Stimulated activated naive CD8-positive, alpha-beta T cell treated with anti-CD3 and anti-CD28 coated beads, Interleukin-15, Interleukin-2, amounts not matched to agents 100 U/mL and 50 U/mL, for 24 hours (primary cell): ENCODE measurements around the gene CPD.
"Not testable (repeated sequence)": the region's sequence is repeated elsewhere in the genome, so short reads cannot be mapped to it uniquely, and the experiment has no call there.

Source experiments
- ATAC-seq: fragments of 150-1000 bp; cut with Tn5 transposase; one replicate; pipeline ENCODE4 v1.10.0; 2021
- DNase-seq: peaks from one replicate; pipeline ENCODE4 v3.0.0; 2021

The CPD gene

DNA sequence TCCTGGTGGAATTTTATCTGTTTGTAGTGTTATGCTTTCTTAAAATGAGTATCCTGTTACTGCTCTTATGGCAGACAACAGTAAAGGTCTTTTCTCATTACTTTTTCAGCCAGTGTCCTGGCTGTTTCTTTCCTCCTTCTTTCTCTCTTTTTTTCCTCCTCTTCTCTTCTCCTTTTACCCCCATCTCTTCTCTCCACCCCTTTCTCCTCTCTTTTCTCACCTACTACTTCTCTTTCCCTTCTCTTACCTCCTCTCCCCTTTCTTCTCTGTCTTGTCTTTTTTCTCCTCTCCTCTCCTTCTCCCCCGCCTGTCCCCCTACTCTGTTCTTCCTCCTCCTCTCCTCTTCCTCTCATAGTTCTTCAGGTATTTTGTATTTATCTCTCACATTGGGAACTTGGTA lies 48.9 kb downstream of the CPD start:
- DNase-seq, result no peak
- no peak for ATAC-seq

DNA sequence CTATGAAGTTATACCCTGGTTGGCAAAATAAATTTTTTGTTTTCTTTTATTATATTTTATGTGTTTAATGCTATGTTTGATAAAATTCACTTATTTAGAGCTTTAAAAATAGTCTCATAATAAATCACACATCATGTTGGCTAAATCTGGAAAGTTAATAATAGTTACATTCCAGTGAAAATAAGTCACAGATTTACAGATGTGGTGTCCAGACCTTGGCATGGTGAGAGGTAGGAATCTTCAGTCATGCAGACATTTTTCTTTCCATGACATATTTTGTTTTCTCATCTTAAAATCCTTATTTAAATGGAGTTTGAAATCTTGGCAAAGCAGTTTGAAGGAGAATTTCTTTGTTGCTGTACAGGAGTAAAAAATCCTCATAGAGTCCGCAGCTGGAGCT lies 50.4 kb downstream of the CPD start:
- DNase-seq, result no peak
- ATAC-seq, result no peak

DNA sequence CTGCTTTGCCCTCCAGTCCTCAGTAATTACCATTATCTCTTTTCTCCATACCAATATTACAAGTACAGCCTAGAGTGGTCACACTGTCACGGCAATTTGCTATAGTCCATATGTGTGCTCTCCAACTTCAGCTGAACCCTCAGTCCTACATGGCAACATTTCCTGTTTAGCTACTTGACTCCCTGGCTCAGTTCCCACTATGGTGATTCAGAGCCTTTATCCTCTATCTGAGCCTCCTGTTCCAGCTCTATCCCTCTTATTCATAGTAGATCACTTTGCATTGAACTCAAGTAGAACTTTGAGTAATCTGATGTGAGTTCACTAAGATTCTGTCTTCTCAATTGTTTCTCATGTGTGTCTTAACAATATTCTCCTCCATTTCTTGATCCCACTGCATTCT lies 54.8 kb downstream of the CPD start:
- ATAC-seq (no peak), DNase-seq (no peak)

DNA sequence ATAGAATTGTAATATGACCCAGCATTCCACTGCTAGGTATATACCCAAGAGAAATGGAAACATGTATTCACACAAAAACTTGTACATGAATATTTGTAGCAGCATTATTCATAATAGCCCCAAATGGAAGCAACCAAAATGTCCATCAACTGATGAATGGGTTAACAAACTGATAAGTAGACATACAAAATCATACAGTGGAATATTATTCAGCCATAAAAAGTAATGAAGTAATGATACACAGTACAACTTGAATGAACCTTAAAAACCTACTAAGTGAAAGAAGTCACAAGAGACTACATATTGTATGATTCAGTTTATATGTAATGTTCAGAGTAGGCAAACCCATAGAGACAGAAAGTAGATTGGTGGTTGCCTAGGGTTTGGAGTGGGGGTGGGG lies 58.0 kb downstream of the CPD start:
- DNase-seq, result no peak
- no peak for ATAC-seq

DNA sequence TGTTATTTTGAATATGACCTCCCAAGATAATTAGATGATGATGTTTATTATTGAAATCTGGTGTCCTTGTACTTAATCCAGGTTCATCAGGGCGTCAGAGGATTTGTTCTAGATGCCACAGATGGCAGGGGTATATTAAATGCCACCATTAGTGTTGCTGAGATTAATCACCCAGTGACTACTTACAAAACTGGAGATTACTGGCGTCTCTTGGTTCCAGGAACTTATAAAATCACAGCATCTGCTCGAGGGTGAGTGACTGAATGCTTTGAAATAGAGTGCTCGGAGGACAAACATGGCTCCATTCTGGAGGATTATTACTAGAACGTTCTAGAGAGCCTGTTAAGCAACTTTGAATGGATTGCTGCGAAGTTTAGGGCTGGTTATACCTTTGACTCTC lies 65.0 kb downstream of the CPD start:
- no peak for DNase-seq
- ATAC-seq, result no peak

DNA sequence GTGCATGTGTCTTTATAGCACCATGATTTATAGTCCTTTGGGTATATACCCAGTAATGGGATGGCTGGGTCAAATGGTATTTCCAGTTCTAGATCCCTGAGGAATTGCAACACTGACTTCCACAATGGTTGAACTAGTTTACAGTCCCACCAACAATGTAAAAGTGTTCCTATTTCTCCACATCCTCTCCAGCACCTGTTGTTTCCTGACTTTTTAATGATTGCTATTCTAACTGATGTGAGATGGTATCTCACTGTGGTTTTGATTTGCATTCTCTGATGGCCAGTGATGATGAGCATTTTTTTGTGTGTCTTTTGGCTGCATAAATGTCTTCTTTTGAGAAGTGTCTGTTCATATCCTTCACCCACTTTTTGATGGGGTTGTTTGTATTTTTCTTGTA lies 67.9 kb downstream of the CPD start:
- not testable (repeated sequence) for DNase-seq, ATAC-seq

DNA sequence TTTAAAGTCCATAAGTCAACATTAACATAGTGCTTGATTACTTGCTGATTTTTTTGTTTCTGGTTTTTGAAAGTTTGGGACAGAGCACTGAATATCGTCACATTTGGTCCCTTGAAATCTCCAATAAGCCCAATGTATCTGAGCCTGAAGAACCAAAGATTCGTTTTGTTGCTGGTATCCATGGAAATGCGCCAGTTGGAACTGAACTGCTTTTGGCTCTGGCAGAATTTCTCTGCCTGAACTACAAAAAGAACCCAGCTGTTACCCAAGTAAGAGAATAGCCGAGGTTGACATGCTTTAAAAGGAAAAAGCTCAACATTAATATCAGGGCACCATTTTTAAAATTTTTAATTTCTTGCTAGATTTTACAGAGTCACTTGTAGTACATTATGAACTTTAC lies 70.8 kb downstream of the CPD start:
- ATAC-seq, result no peak
- DNase-seq, result no peak

DNA sequence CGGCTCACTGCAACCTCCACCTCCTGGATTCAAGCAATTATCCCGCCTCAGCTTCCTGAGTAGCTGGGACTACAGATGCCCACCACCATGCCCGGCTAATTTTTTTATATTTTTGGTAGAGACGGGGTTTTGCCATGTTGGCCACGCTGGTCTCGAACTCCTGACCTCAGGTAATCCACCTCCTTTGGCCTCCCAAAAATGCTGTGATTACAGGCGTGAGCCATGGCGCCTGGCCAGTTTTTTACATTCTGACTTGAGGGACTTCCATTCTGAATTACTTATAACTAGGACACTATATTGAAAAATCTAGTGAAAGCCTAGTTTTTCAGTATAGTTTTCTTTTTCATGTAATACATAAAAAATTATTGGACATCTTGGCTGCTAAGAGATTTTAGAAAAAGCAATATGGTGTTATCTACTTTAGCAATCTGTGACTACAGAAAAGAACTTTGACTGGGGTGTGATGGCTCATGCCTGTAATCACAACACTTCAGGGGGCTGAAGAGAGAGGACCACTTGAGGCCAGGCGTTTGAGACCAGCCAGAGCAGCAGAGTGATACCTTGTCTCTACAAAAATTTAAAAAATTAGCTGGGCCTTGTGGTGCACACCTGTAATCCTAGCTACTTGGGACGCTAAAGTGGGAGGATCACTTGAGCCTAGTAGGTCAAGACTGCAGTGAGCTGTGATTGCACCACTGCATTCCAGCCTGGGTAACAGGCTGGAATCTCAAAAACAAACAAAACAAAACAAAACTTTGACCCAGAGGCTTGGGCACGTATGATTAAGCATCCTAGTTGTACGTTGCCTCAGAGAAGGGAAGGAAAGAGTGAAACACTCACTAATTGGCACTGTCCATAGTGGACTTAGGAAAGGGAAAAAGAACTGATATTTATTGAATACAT lies 71.6 kb downstream of the CPD start:
- no peak for DNase-seq

DNA sequence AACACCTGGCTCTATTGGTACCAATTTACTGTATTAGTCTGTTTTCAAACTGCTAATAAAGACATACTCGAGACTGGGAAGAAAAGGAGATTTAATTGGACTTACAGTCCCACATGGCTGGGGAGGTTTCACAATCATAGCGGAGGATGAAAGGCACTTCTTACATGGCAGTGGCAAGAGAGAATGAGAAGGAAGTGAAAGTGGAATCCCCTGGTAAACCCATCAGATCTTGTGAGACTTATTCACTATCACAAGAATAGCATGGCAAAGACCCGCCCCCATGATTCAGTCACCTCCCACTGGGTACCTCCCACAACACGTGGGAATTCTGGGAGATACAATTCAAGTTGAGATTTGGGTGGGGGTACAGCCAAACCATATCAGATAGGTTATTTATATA lies 75.9 kb downstream of the CPD start:
- ATAC-seq (no peak), DNase-seq (no peak)

More for the DNA sequence above, 71.6 kb downstream of the CPD start:
- ATAC-seq, result no peak

DNA sequence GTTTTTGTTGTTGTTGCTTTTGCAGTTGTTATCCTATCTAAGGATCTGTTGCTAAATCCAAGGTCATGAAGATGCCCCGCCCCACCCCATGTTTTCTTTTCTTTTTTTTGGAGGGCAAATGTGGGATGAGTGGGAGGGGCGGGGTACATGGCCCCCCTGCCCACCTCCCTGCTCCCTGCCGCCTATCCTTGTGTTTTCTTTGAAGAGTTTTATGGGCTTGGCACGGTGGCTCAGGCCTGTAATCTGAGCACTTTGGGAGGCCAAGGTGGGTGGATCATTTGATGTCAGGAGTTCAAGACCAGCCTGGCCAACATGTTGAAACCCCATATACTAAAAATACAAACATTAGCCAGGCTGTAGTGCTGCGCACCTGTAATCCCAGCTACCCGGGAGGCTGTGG lies 79.6 kb downstream of the CPD start:
- no peak for ATAC-seq
- DNase-seq, result no peak

DNA sequence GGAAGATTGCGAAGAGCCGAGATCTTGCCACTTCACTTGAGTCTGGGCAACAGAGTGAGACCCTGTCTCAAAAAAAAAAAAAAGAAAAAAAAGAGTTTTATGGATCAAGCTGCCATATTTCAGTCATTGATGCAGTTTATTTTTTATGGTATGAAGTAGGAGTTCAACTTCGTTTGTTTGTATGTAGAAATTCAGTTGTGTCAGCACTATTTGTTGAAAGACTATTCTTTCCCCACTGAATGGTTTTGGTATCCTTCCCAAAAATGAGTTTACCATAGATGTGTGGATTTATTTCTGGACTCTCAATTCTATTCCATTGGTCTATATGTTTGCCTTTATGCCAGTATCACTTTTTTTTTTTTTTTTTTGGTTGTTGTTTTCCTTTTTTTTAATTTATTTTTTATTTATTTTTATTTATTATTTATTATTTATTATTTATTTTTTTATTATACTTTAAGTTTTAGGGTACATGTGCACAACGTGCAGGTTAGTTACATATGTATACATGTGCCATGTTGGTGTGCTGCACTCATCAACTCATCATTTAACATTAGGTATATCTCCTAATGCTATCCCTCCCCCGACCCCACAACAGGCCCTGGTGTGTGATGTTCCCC lies 80.2 kb downstream of the CPD start:
- not testable (repeated sequence) for DNase-seq, ATAC-seq

DNA sequence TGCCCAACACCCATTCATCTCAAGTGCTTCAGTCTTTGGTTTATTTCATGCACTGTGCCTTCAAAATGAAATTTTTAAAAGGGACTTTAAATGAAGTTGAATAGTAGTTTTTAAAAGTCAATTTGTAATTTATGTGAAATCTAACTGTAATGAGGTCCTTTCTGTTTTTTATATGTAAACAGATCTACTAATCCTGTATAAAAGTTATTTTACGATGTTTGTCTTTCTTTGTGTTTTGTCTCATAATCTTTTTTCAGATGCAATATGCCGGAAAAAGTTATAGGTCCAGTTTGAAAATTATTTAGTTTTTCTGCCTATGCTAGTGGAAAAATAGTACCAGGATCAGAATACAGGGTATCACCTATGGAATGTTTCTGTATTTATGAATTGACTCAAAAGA lies 89.7 kb downstream of the CPD start:
- DNase-seq, result no peak
- no peak for ATAC-seq

DNA sequence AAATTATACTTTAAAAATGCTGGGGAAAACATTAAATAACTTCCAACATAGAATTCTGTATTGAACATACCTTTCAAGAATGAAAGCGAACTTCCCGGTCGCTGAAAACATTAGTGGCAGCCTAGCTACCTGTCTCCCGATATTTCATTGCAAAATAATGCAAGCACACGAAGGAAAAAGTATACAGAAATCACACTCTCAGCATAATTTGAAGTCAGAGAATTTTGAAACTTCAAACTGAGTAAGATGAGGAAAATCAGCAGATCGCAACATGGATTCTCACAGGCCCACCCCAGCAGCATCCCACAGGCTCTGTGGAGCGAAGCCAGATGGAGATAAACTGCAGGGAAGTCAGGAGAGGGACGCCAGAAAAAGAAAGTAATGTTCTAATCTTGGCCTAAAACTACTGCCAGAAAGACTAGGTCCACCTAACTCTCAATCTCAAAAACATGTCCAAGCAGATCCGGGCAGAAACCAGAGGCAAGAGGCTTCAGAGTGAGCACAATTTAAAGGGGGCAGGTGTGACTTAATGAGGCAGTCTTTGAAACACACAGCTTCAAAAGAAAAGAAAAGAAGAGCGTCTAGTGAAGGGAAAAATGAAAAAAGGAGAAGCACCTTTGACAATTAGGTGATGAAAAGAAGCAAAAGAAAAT lies 93.6 kb downstream of the CPD start:
- DNase-seq (no peak), ATAC-seq (no peak)

DNA sequence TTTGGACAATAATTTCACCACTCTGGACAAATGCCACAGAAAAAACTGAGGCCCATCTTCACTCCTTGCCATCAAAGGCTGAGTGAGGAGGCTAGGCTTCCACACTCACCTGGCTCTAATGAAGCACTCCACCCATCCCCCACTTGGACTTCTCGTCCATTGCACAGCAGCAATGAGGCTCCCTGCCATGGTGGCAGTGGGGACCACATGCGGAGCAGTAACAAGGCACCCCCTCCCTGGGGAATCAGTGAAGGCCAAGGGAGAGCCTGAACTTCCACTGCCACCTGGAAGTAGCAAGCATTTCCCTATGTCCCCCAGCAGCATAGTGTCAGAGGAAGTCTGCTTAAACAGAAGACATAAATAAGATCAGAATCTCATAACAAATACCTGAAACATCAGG lies 96.5 kb downstream of the CPD start:
- DNase-seq, result no peak
- ATAC-seq, result no peak

DNA sequence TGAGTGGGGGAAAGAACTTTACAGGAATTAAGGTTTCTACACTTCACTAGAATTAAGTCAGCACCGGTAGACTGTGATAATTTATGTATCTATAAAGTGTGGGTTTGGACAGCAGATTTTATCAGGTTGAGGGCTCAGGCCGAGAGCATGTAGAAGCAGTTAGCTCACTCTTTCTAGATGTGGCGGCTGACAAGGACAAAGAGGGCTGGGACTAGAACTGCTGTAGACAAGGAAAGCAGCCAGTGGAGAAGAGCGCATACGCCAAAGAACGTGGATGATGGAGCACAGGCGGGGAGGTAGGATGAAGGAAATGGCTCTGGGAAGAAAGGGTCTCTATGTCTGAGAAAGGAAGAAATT lies 98.0 kb downstream of the CPD start:
- ATAC-seq (peak; percentile 16), DNase-seq (peak; percentile 31)

DNA sequence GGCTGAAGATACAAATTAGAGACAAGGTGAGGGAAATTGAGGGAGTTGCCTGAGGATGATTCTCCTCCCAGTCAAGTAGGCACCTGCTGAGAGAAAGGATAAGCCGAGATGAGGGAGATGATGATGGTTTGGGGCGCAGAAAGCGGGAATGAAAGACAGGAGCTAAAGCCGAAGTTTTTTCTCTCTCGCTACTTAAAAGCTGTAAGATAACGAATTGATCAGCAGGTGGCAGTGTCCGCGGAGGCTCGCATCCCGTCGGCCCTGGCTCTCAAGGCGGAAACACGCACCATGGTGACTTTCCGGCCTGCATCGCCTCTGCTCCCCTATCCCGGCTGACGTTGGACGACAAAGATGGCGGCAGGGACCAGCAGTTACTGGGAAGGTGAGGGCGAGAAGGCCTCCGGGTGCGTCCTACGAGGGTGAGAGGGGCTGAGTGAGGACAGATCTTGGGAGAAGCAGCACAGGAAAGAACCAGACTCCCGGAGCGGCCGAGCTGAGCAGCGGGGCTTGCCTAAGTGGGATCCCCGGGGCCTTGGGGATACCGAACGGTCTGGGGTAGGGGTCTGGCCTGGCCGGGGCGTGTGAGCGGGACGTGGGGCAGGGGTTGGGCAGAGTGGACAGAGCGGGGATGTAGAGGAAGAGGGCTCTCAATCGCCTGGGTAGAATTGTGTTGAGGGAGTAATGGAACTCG lies 98.5 kb downstream of the CPD start, which contains the start of gene GOSR1:
TSS of gene GOSR1 (plus strand) at position 326 of the 691 bp plus-strand sequence. CDS start at position 352, 26 bp downstream.
- ATAC-seq (peak; percentile 99), DNase-seq (peak; percentile 92)

DNA sequence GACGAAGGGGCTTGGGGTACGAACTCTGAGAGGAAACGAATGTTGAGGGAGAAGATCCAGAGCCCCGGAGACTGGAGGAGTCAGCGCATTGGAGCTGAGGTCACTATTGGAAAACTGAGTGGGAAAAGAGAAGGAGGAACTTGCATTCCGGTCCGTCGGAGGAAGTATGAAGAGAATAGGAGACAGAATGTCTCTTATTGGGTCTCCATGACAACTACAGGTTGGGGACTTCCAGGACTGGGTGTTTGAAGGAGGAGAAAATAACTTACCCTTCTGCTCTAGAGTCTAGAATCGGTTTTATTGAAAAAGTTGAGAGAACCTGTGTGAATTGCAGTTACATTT lies 99.0 kb downstream of the CPD start:
- no peak for DNase-seq

DNA sequence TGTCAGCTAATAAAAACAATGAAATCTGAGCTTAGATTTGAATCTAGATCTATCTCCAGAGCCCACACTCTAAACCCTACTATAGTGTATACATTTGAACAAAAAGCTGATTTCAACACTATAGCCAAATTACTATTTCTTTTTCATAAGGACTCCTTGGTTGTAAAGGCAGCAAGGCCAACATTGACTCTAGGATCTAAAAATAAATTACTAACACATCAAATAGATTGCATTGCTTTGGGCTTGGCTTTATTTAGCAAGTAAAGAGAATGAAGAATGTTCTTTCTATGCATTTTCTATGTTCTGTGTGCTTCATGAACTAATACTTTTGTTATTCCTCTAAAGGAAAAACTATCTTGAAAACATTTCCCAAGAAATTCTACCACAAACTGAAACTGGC lies 103.8 kb downstream of the CPD start:
- ATAC-seq, result no peak

More for the DNA sequence above, 99.0 kb downstream of the CPD start:
- ATAC-seq, result no peak

DNA sequence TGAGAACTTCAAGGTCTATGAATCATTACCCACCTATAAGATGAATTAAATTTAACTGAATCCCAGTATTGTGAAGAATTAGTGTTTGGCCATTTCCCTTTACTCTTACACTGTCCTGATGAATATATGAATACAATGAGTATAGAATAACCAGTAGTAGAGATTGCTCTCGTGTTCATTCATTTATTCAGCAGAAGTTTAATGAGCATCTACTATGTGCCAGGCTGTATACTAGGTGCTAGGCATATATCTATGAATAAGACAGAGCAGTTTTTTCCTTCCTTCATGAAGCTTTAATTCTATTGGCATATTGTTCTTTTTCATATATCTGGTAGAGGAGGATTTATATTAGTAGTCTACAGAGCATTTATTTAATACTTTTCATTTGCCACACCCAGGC lies 104.4 kb downstream of the CPD start:
- ATAC-seq (no peak), DNase-seq (no peak)

More for the DNA sequence above, 103.8 kb downstream of the CPD start:
- DNase-seq, result no peak

DNA sequence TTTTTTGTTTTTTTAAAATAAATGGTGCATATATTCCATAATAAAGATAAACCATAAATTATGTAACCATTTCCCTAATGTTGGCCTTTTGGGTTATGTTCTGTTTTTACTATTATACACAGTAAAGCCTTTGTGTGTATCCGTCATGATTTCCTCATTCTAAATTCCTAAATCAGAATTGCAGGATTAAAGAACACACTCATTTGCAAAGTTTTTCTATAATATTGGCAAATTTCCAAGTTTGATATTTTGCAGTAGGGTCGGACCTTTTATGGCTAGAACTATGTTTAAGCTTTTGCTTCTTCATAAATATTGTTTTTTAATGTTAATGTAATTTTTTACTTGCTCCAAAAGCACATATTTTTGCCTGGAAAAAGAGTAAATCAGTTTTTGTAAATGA lies 115.1 kb downstream of the CPD start:
- no peak for ATAC-seq

DNA sequence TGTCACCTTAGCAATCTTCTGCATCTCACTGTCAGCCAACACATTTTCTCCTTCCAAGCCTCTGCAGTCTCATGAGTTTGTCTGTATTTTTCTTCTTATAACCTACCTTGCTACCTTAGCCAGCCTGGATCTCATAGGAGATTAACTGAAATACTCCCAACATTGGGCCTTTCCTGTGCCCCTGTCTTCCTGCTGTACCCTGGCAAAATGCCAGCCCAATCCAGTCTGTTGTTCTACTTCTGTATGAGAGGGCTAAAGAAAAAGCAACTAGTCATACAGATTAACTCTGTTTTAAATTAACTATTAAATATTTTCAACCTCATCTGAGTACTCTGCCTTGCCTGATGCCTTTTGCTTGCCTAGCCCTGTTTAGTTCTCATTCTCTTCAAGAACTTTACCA lies 116.9 kb downstream of the CPD start:
- DNase-seq, result no peak
- no peak for ATAC-seq

More for the DNA sequence above, 115.1 kb downstream of the CPD start:
- no peak for DNase-seq

DNA sequence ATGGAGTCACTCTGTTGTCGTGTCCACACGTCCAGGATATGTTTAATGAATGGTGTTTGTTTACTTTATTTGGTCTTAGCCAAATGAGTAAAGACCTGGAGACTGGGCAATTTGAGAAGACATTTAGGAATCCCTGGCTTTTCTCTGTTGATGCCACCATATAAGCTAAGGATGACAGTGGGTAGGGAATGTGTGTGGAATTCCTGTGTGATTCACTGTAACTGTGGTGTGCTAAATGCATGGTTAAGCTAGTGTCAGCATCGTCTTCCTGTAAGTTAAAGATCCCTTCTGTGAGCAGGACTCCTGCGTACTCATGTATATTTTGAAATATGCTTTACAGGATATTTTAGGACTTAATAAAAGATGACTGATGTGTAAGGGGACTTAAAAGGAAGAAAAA lies 124.8 kb downstream of the CPD start:
- DNase-seq (no peak), ATAC-seq (no peak)
